OCI-LY3 (cell line): ENCODE measurements around the gene KCNJ9.

Experiments
- EZH2phosphoT487 ChIP-seq: fragments of 200-600 bp; shearing (Covaris generic); IDR thresholded peaks from 2 replicates; pipeline ENCODE4 v1.6.1; 2018; ENCODE audit warnings: antibody characterized with exemption, mixed run types, low read depth
- TF ChIP-seq, protein P1 (sequence below): fragments of 200-600, 300-600 bp; sonication (generic); IDR thresholded peaks from 2 replicates; pipeline ENCODE4 v1.5.1; 2014; ENCODE audit warnings: antibody characterized with exemption, low read length, low read depth

DNA sequence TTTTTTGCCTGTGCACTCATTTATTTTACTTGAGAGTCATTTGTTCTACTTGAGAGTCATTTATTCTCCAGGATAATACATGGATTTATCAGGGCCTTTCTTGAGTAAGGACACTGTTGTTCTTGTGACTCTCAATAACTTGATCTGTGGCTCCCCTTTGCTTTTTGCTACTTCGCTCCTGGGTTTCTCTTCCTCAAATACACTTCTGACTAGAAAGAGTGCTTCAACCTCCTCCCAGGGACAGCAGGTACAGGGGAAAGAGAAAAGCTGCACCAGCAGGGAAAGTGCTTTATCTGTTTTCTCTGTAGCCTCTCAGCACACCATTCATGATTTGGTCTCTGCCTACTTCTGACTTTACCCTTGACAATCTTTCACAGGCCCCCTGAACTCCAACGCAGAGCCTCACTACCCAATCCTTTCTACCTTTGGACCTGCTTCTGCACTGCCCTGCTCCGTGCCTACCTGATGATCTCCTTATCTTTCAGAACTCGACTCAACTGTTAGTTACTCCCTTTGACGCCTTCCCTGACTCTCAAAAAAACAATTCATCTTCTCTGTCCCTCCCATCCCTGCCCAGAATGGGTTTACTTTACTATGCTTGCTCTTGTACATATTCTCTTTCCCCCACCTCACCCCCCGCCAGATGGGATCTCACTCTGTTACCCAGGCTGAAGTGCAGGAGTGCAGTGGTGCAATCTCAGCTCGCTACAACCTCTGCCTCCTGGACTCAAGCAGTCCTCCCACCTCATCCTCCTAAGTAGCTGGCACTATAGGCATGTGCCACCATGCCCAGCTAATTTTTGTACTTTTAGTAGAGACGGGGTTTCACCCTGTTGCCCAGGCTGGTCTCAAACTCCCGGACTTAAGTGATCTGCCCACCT lies 34.0 kb upstream of the KCNJ9 start:
- TF ChIP-seq, protein P1, sequence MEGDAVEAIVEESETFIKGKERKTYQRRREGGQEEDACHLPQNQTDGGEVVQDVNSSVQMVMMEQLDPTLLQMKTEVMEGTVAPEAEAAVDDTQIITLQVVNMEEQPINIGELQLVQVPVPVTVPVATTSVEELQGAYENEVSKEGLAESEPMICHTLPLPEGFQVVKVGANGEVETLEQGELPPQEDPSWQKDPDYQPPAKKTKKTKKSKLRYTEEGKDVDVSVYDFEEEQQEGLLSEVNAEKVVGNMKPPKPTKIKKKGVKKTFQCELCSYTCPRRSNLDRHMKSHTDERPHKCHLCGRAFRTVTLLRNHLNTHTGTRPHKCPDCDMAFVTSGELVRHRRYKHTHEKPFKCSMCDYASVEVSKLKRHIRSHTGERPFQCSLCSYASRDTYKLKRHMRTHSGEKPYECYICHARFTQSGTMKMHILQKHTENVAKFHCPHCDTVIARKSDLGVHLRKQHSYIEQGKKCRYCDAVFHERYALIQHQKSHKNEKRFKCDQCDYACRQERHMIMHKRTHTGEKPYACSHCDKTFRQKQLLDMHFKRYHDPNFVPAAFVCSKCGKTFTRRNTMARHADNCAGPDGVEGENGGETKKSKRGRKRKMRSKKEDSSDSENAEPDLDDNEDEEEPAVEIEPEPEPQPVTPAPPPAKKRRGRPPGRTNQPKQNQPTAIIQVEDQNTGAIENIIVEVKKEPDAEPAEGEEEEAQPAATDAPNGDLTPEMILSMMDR = no peak
- no peak for TF ChIP-seq EZH2phosphoT487
